ENCODE results near the gene CD24. TPM values are rescaled to one million over a fixed set of nuclear protein-coding genes. Genes with fewer than 3 reads are reported as not detected.

Gene CD24
- total RNA-seq, 1 experiment from 2014 or later = 21.5 TPM

GRCh38 chr6:106967936-106968555 lies 6.5 kb downstream of the CD24 start:
- DNase-seq (ENCODE audit: low read depth) = no peak

- no peak for DNase-seq (ENCODE audit: low read depth)
These were observed 7.6 kb downstream of the CD24 start for GRCh38 chr6:106966671-106967640.

DNA sequence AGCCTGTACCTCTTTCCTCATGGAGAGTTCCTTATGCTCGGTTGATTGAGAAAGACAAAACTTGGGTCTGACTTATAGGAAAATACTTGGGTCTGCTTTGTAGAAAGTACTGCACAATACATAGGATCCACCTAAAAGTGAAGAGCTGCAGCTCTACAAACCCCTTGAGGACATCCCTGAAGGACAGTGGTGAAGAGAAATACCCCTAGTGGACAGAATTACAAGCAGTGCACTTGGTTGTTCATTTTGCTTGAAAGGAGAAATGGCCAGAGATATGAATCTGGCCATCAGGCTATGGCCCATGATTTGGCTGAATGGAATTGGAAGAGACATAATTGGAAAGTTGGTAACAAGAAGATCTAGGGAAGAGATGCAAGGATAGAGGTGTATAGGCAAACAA lies 8.3 kb downstream of the CD24 start:
- no peak for DNase-seq (ENCODE audit: low read depth)

- DNase-seq (ENCODE audit: low read depth) = no peak
These were observed 9.6 kb downstream of the CD24 start for GRCh38 chr6:106964954-106965353.

GRCh38 chr6:106964099-106964498 lies 10.4 kb downstream of the CD24 start:
- DNase-seq (ENCODE audit: low read depth) = no peak

- DNase-seq (ENCODE audit: low read depth) = no peak
These were observed 11.0 kb downstream of the CD24 start for GRCh38 chr6:106963544-106963943.

DNA sequence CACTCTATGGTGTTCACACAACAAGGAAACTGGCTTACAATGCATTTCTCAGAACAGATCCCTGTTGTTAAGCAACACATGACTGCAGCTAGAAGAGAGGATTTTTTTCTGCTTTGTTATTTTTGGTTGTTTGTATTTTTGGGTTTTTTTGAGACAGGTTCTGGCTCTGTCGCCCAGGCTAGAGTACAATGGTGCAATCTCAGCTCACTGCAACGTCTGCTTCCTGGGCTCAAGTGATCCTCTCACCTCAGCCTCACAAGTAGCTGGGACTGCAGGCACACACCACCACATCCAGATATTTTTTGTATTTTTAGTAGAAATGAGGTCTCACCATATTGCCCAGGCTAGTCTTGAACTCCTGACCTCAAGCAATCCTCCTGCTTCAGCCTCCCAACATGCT lies 12.7 kb downstream of the CD24 start:
- no peak for DNase-seq (ENCODE audit: low read depth)

GRCh38 chr6:106961136-106961535 lies 13.4 kb downstream of the CD24 start:
- DNase-seq (ENCODE audit: low read depth) = no peak

- no peak for DNase-seq (ENCODE audit: low read depth)
These were observed 14.5 kb downstream of the CD24 start for GRCh38 chr6:106959985-106960384.

- no peak for DNase-seq (ENCODE audit: low read depth)
These were observed 34.7 kb downstream of the CD24 start for GRCh38 chr6:106939848-106940247.

- DNase-seq (ENCODE audit: low read depth) = no peak
These were observed 35.3 kb downstream of the CD24 start for GRCh38 chr6:106939208-106939607.

- DNase-seq (ENCODE audit: low read depth) = peak; percentile 32
These were observed 46.8 kb downstream of the CD24 start for GRCh38 chr6:106927531-106928398.

DNA sequence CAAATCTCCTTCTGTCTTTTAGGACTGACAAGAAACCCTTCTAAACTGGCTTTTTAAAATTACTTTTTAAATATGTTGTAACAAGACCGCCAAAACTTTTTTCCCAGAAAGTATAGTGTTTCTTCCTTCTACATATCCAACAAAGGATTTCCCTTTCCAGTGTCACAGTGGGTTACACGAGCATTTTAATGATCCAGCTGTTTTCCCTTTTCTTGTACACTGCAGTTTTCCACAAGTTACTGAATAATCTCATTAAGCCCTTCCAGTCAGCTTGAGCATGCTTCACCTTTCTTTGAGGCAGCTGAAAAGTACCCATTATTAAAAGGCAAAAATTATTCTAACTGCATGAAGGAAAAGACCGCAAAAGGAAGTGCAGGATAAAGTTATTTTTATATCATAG lies 48.6 kb downstream of the CD24 start:
- DNase-seq (ENCODE audit: low read depth) = no peak

DNA sequence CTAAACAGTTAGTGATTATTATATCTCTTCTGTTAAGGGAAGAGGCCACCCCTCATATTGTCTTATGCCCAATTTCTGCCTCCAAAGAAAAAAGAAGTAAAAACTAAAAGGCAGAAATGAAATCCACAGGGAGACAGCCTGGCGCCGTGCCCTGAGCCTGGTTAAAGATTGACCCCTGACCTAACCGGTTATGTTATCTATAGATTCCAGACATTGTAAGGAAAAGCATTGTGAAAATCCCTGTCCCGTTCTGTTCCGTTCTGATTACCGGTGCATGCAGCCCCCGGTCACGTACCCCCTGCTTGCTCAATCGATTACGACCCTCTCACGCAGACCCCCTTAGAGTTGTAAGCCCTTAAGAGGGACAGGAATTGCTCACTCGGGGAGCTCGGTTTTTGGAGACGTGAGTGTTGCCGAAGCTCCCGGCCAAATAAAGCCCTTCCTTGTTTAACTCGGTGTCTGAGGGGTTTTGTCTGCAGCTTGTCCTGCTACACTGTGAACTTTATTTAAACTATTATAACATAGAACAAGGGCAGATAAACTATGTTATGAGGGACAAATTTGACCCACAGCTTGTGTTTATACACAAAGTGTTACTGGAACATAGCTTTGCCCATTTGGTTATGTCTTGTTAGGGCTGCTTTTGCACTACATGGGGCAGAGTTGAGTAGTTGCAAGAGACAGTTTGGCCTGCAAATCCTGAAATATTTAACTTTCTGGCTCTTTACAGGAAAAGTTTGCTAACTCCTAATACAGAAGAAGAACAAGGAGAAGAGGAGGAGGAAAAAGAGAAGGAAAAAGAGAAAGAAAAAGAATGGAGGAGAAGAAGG lies 49.6 kb downstream of the CD24 start:
- DNase-seq (ENCODE audit: low read depth) = no peak

DNA sequence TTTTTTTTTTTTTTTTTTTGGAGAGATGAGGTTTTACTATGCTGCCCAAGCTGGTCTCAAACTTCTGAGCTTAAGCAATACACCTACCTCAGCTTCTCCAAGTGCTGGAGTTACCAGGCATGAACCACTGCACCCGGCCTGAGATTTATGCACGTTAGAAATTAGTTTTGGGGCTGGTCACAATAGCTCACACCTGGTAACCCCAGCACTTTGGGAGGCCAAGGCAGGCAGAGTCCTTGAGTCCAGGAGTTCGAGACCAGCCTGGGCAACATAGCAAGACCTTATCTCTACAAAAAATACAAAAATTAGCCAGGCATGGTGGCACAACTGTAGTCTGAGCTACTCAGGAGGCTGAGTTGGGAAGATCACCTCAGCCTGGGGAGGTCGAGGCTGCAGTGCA lies 51.9 kb downstream of the CD24 start:
- DNase-seq (ENCODE audit: low read depth) = no peak

Other genes starting within 250 kb of the CD24 start
- gene MTRES1, start 53.5 kb upstream of the CD24 start, total RNA-seq (2014; rRNA removed) = 15.0 and 15.8 TPM in 2 replicates
- gene BEND3, start 140.8 kb upstream of the CD24 start, total RNA-seq (2014; rRNA removed) = 2.9 and 3.3 TPM in 2 replicates